Hepatocyte (in vitro differentiated cells): ENCODE results near the gene GLI3. TPM values are rescaled to one million over a fixed set of nuclear protein-coding genes. Genes with fewer than 3 reads are reported as not detected.
A peak's percentile ranks its signal among the peaks of the same experiment; 100 is the strongest.

ENCODE experiments used
- DNase-seq: peaks from one replicate; pipeline ENCODE4 v3.0.0-alpha.2; 2016; ENCODE audit warnings: low spot score
- H2AFZ ChIP-seq: fragments of 200-600 bp; sonication (generic); 2 replicates; pipeline ENCODE4 v1.6.0; 2016; ENCODE audit warnings: antibody characterized with exemption, mild to moderate bottlenecking
- H3K27ac ChIP-seq: fragments of 200-600 bp; sonication (generic); 2 replicates; pipeline ENCODE4 v1.5.1; 2016; ENCODE audit warnings: mild to moderate bottlenecking
- H3K27me3 ChIP-seq: fragments of 200-600 bp; sonication (generic); 2 replicates; pipeline ENCODE4 v1.6.1; 2016
- H3K36me3 ChIP-seq: fragments of 200-600 bp; sonication (generic); replicated peaks from 2 replicates; pipeline ENCODE4 v1.5.1; 2016; ENCODE audit warnings: low read depth; ENCODE audit not compliant: insufficient read depth
- H3K4me1 ChIP-seq: fragments of 200-600 bp; sonication (generic); 2 replicates; pipeline ENCODE4 v1.5.1; 2016; ENCODE audit warnings: mild to moderate bottlenecking, moderate library complexity; ENCODE audit not compliant: insufficient read depth
- H3K4me2 ChIP-seq: fragments of 200-600 bp; sonication (generic); 2 replicates; pipeline ENCODE4 v1.6.0; 2016
- H3K4me3 ChIP-seq: fragments of 200-600 bp; sonication (generic); 2 replicates; pipeline ENCODE4 v1.5.1; 2016; ENCODE audit warnings: mild to moderate bottlenecking
- H3K79me2 ChIP-seq: fragments of 200-600 bp; sonication (generic); 2 replicates; pipeline ENCODE4 v1.6.0; 2017; ENCODE audit warnings: mild to moderate bottlenecking
- H3K9me2 ChIP-seq: fragments of 200-600 bp; sonication (generic); replicated peaks from 2 replicates; pipeline ENCODE4 v1.6.0; 2017; ENCODE audit warnings: mild to moderate bottlenecking; ENCODE audit not compliant: insufficient read depth
- H3K9me3 ChIP-seq: fragments of 200-600 bp; sonication (generic); 2 replicates; pipeline ENCODE4 v1.5.1; 2016; ENCODE audit warnings: low read depth, mild to moderate bottlenecking
- H4K20me1 ChIP-seq: fragments of 200-600 bp; sonication (generic); 2 replicates; pipeline ENCODE4 v1.6.0; 2016; ENCODE audit warnings: mild to moderate bottlenecking; ENCODE audit not compliant: insufficient read depth, poor library complexity, severe bottlenecking
- EZH2 ChIP-seq: fragments of 200-600 bp; sonication (generic); IDR thresholded peaks from 2 replicates; pipeline ENCODE4 v1.6.1; 2016; ENCODE audit warnings: antibody characterized with exemption, mild to moderate bottlenecking, borderline replicate concordance
- EZH2phosphoT487 ChIP-seq: fragments of 200-600 bp; sonication (generic); IDR thresholded peaks from one replicate; pipeline ENCODE4 v1.6.1; 2018; ENCODE audit warnings: antibody characterized with exemption, mild to moderate bottlenecking, low read depth, moderate library complexity; ENCODE audit not compliant: unreplicated experiment, severe bottlenecking
- WGBS: methylation state at CpG from one replicate; pipeline ENCODE4 v1.1.6; 2016; ENCODE audit warnings: low lambda C conversion rate; ENCODE audit errors: missing lambda C conversion rate; 5-methylcytosine and 5-hydroxymethylcytosine counted together
- polyA plus RNA-seq: library from polyadenylated mRNA; unstranded; fragments of >200 nt; fragmentation: Nextera tagmentation; extraction: Ambion mirVana; gene quantifications from 2 replicates; pipeline ENCODE4 v1.2.1, GENCODE V29; 2016
- total RNA-seq: library from RNA; depleted of rRNA; stranded (reverse); fragments of >200 nt; gene quantifications from 2 replicates; pipeline ENCODE4 v1.2.3, GENCODE V29; 2014
- TF ChIP-seq, protein P1 (sequence below): fragments of 200-600 bp; sonication (generic); IDR thresholded peaks from 2 replicates; pipeline ENCODE4 v1.5.1; 2016; ENCODE audit warnings: antibody characterized with exemption, mild to moderate bottlenecking; ENCODE audit not compliant: poor library complexity

GLI3 gene
- total and polyA plus RNA-seq, 2 experiments from 2014 or later = 5.5 to 20.0 TPM

- Histone ChIP-seq H3K4me1 (peaks cover 6% of the 10 kb centered on the region), H3K27me3 (no peaks in the 10 kb centered on the region), H3K79me2 (no peaks in the 10 kb centered on the region), H4K20me1 (no peaks in the 10 kb centered on the region), H3K9me2 (no peaks in the 10 kb centered on the region), H3K4me3 (no peak overlapping the region), H3K9me3 (no peaks in the 10 kb centered on the region), H2AFZ (no peak overlapping the region), H3K4me2 (no peak overlapping the region), H3K27ac (no peak overlapping the region), H3K36me3 (no peaks in the 10 kb centered on the region)
- no peak for DNase-seq
- WGBS = 81% methylated on average over 3 of the region's 3 CpGs
- TF ChIP-seq EZH2phosphoT487 (no peak), EZH2 (no peak)
- TF ChIP-seq, protein P1, sequence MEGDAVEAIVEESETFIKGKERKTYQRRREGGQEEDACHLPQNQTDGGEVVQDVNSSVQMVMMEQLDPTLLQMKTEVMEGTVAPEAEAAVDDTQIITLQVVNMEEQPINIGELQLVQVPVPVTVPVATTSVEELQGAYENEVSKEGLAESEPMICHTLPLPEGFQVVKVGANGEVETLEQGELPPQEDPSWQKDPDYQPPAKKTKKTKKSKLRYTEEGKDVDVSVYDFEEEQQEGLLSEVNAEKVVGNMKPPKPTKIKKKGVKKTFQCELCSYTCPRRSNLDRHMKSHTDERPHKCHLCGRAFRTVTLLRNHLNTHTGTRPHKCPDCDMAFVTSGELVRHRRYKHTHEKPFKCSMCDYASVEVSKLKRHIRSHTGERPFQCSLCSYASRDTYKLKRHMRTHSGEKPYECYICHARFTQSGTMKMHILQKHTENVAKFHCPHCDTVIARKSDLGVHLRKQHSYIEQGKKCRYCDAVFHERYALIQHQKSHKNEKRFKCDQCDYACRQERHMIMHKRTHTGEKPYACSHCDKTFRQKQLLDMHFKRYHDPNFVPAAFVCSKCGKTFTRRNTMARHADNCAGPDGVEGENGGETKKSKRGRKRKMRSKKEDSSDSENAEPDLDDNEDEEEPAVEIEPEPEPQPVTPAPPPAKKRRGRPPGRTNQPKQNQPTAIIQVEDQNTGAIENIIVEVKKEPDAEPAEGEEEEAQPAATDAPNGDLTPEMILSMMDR = no peak
Measured at GRCh38 chr7:41977661-41978060, 259.3 kb downstream of the GLI3 start.

GRCh38 chr7:41977151-41977651 is 259.8 kb downstream of the GLI3 start:
- H2AFZ ChIP-seq = no peak overlapping the region

DNA sequence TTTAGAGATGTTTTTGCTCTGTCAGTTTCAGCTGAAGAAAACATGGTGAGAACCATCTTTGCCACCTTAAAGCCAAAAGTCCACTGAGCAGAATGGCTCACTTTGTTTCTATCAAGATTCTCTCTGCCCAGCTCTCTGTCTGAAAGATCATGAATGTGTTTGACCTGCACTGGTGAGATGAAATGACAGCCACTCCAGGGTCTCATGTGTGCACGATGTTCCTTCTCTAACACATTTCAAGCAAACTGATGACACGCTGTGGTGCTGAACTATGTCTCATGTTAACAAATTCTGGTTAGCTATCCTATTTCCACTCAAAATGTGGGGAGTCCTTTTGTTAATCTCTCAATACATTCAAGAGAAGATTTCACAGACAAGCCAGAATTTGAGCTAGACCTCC is 260.6 kb downstream of the GLI3 start:
- H3K4me1 ChIP-seq = peaks cover 6% of the 10 kb centered on the region
- TF ChIP-seq, protein P1 = no peak
- no peak for TF ChIP-seq EZH2phosphoT487
- no peak for TF ChIP-seq EZH2
- no peaks in the 10 kb centered on the region for H3K27me3 ChIP-seq
- H3K27ac ChIP-seq = no peak overlapping the region
- no peak overlapping the region for H3K4me3 ChIP-seq
- H3K4me2 ChIP-seq = no peak overlapping the region
- H3K36me3 ChIP-seq = no peaks in the 10 kb centered on the region
- no peak overlapping the region for H2AFZ ChIP-seq
- H4K20me1 ChIP-seq = no peaks in the 10 kb centered on the region
- H3K79me2 ChIP-seq = no peaks in the 10 kb centered on the region
- no peak for DNase-seq
- 92% methylated on average over 2 of the region's 2 CpGs for WGBS
- no peaks in the 10 kb centered on the region for H3K9me3 ChIP-seq
- no peaks in the 10 kb centered on the region for H3K9me2 ChIP-seq

More at GRCh38 chr7:41977151-41977651, 259.8 kb downstream of the GLI3 start:
- Histone ChIP-seq H3K9me3 (no peaks in the 10 kb centered on the region), H3K4me3 (no peak overlapping the region), H3K4me1 (peaks cover 6% of the 10 kb centered on the region), H3K79me2 (no peaks in the 10 kb centered on the region), H4K20me1 (no peaks in the 10 kb centered on the region), H3K4me2 (no peak overlapping the region), H3K27me3 (no peaks in the 10 kb centered on the region), H3K27ac (no peak overlapping the region), H3K9me2 (no peaks in the 10 kb centered on the region), H3K36me3 (no peaks in the 10 kb centered on the region)
- TF ChIP-seq, protein P1 = peak; percentile 71
- TF ChIP-seq EZH2 = no peak
- WGBS = 55% methylated on average over 9 of the region's 9 CpGs
- peak; percentile 64 for DNase-seq

DNA sequence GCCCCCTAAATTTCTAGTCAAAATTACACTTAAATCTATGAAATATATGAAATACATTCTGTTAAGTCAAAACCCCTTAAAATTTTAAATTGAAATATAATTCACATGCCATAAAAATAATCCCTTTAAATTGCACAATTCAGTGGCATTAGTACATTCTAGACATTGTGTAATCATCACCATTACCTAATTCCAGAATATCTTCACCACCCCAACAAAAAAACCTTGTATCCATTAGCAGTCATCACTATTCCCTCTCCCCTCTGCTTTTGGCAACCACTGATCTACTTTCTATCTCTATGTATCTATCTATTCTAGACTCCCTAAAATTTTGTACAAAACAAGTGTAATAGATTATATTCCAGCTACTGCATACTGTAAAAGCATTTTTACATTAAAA is 261.2 kb downstream of the GLI3 start:
- Histone ChIP-seq H3K27me3 (no peaks in the 10 kb centered on the region), H3K36me3 (no peaks in the 10 kb centered on the region), H3K4me1 (peaks cover 6% of the 10 kb centered on the region), H3K4me3 (no peak overlapping the region), H3K9me3 (no peaks in the 10 kb centered on the region), H3K9me2 (no peaks in the 10 kb centered on the region), H2AFZ (no peak overlapping the region), H3K79me2 (no peaks in the 10 kb centered on the region), H3K27ac (no peak overlapping the region), H3K4me2 (no peak overlapping the region), H4K20me1 (no peaks in the 10 kb centered on the region)
- TF ChIP-seq, protein P1 = no peak
- TF ChIP-seq EZH2phosphoT487 = no peak
- no peak for TF ChIP-seq EZH2
- no peak for DNase-seq
